A549 (cell line): Measurements from ENCODE around the gene STIM2. TPM values are rescaled to one million over a fixed set of nuclear protein-coding genes. Genes with fewer than 3 reads are reported as not detected.

Experiments
- ATAC-seq, 2 experiments: fragments of 200-7000 bp in 1 of 2; fragments of >200 bp in 1 of 2; cut with Nextera tagmentation in 1 of 2; cut with Tn5 transposase in 1 of 2; 3 replicates each; pipeline versions ENCODE4 v1.8.0 to v1.9.1; 2018 to 2020; ENCODE audit warnings: mild to moderate bottlenecking in 1 of 2, moderate library complexity in 1 of 2
- CTCF ChIA-PET: fragments of 300-600 bp; sonication (Branson Sonifier 250); formaldehyde crosslinking; extraction: SDS; loops from one replicate; lab custom pipeline; 2021; ENCODE audit warnings: antibody characterized with exemption, inconsistent platforms; lab: Yijun Ruan, JAX
- POLR2A ChIA-PET: fragments of 350-600 bp; formaldehyde crosslinking; extraction: SDS; loops from one replicate; lab custom pipeline; 2021; ENCODE audit warnings: antibody characterized with exemption, inconsistent platforms; lab: Yijun Ruan, JAX
- DNase-seq, 2 experiments: peaks; one replicate each; pipeline versions ENCODE4 v3.0.0 to v3.0.0-alpha.2; 2011 to 2016; ENCODE audit warnings: low read depth in 1 of 2, low spot score in 1 of 2
- FAIRE-seq: peaks from 2 replicates; lab custom pipeline; 2011; peaks lifted over from hg19 to GRCh38; lab: Jason Lieb, UNC
- H3K27ac ChIP-seq, 2 experiments: fragments of >200 bp; sonication (Bioruptor Twin); formaldehyde crosslinking; 3 replicates each; pipeline ENCODE4 v1.5.1; 2016 to 2017
- H3K4me1 ChIP-seq: fragments of >200 bp; sonication (Bioruptor Twin); formaldehyde crosslinking; 3 replicates; pipeline ENCODE4 v1.6.1; 2016
- H3K4me2 ChIP-seq: fragments of >200 bp; sonication (Bioruptor Twin); formaldehyde crosslinking; 3 replicates; pipeline ENCODE4 v1.6.1; 2016
- H3K4me3 ChIP-seq: fragments of >200 bp; sonication (Bioruptor Twin); formaldehyde crosslinking; 3 replicates; pipeline ENCODE4 v1.5.1; 2016
- H3K9me3 ChIP-seq: fragments of >200 bp; sonication (Bioruptor Twin); formaldehyde crosslinking; 3 replicates; pipeline ENCODE4 v1.6.1; 2016
- ATOH8 ChIP-seq: fragments of 250-450 bp; sonication (Bioruptor Pico); IDR thresholded peaks from 2 replicates; pipeline ENCODE4 v1.5.0; 2020; ENCODE audit warnings: low read depth, mild to moderate bottlenecking, moderate library complexity
- BHLHE40 ChIP-seq: IDR thresholded peaks from 2 replicates; pipeline ENCODE4 v1.6.1; 2012; ENCODE audit warnings: low read depth, low read length, inconsistent platforms
- CBX8 ChIP-seq: fragments of 200-600 bp; sonication (generic); IDR thresholded peaks from 2 replicates; pipeline ENCODE4 v1.6.1; 2016
- CTCF ChIP-seq: fragments of >200 bp; sonication (Bioruptor Twin); formaldehyde crosslinking; IDR thresholded peaks from 3 replicates; pipeline ENCODE4 v1.5.1; 2016
- E2F6 ChIP-seq: IDR thresholded peaks from 2 replicates; pipeline ENCODE4 v1.6.1; 2012; ENCODE audit warnings: low read depth, borderline replicate concordance
- EHF ChIP-seq: fragments of 250-450 bp; sonication (Bioruptor Pico); IDR thresholded peaks from 2 replicates; pipeline ENCODE4 v1.5.0; 2020; ENCODE audit warnings: mild to moderate bottlenecking
- ELK1 ChIP-seq: fragments of 150-350 bp; IDR thresholded peaks from 2 replicates; pipeline ENCODE4 v1.6.1; 2014; ENCODE audit warnings: low read depth, mild to moderate bottlenecking, low read length
- FOSB ChIP-seq: fragments of 250-450 bp; sonication (Bioruptor Pico); IDR thresholded peaks from 2 replicates; pipeline ENCODE4 v1.5.0; 2020; ENCODE audit warnings: mild to moderate bottlenecking, moderate library complexity
- FOXS1 ChIP-seq: fragments of 250-450 bp; sonication (Bioruptor Pico); IDR thresholded peaks from 2 replicates; pipeline ENCODE4 v1.5.0; 2020; ENCODE audit warnings: mild to moderate bottlenecking, moderate library complexity
- HDAC2 ChIP-seq: fragments of 200-600 bp; sonication (generic); IDR thresholded peaks from 2 replicates; pipeline ENCODE4 v1.6.1; 2016
- HES2 ChIP-seq: fragments of >200 bp; sonication (Bioruptor Twin); formaldehyde crosslinking; IDR thresholded peaks from 2 replicates; pipeline ENCODE4 v1.6.1; 2016
- HOXB13 ChIP-seq: fragments of 250-450 bp; sonication (Bioruptor Pico); IDR thresholded peaks from 2 replicates; pipeline ENCODE4 v1.5.0; 2020; ENCODE audit warnings: low read depth, mild to moderate bottlenecking, moderate library complexity
- JUNB ChIP-seq: fragments of >200 bp; sonication (Bioruptor Twin); formaldehyde crosslinking; IDR thresholded peaks from 2 replicates; pipeline ENCODE4 v1.6.1; 2016
- KDM1A ChIP-seq: fragments of 200-600 bp; sonication (generic); IDR thresholded peaks from 2 replicates; pipeline ENCODE4 v1.6.1; 2016; ENCODE audit warnings: low read depth, mild to moderate bottlenecking
- MAFK ChIP-seq: fragments of 450-650 bp; IDR thresholded peaks from 2 replicates; pipeline ENCODE4 v1.6.1; 2014; ENCODE audit not compliant: partially characterized antibody
- MAZ ChIP-seq: fragments of 150-350 bp; IDR thresholded peaks from 2 replicates; pipeline ENCODE4 v1.6.1; 2014; ENCODE audit warnings: antibody characterized with exemption, low read depth, low read length, borderline replicate concordance
- PBX3 ChIP-seq: IDR thresholded peaks from 2 replicates; pipeline ENCODE4 v1.6.1; 2012
- PHF8 ChIP-seq: fragments of 200-600 bp; sonication (generic); IDR thresholded peaks from 2 replicates; pipeline ENCODE4 v1.6.1; 2016; ENCODE audit warnings: low read depth, mild to moderate bottlenecking, antibody characterized with exemption, moderate library complexity, borderline replicate concordance
- POLR2AphosphoS2 ChIP-seq: conservative IDR thresholded peaks from 2 replicates; pipeline ENCODE4 v1.6.1; 2012; ENCODE audit warnings: low read length, improper control_type of control experiment, inconsistent platforms
- RAD21 ChIP-seq, 2 experiments: fragments of >200 bp in 1 of 2; sonication (Bioruptor Twin) in 1 of 2; formaldehyde crosslinking in 1 of 2; IDR thresholded peaks in 1 of 2; conservative IDR thresholded peaks in 1 of 2; 2 replicates in 1 of 2; 3 replicates in 1 of 2; pipeline ENCODE4 v1.6.1; 2012 to 2018; ENCODE audit warnings: inconsistent platforms in 1 of 2
- RNF2 ChIP-seq: fragments of 200-600 bp; sonication (generic); IDR thresholded peaks from 2 replicates; pipeline ENCODE4 v1.6.1; 2016; ENCODE audit warnings: low read depth, mild to moderate bottlenecking, antibody characterized with exemption, moderate library complexity, borderline replicate concordance
- SMC3 ChIP-seq: fragments of >200 bp; sonication (Bioruptor Twin); formaldehyde crosslinking; IDR thresholded peaks from 3 replicates; pipeline ENCODE4 v1.6.1; 2018; ENCODE audit warnings: inconsistent platforms
- SREBF2 ChIP-seq: fragments of 450-650 bp; IDR thresholded peaks from 2 replicates; pipeline ENCODE4 v1.6.1; 2014; ENCODE audit warnings: mild to moderate bottlenecking, moderate library complexity
- USF2 ChIP-seq: fragments of 450-650 bp; IDR thresholded peaks from 2 replicates; pipeline ENCODE4 v1.6.1; 2014; ENCODE audit warnings: antibody characterized with exemption
- ZNF302 ChIP-seq: fragments of 250-450 bp; sonication (Bioruptor Pico); IDR thresholded peaks from 2 replicates; pipeline ENCODE4 v1.9.0; 2021; ENCODE audit warnings: inconsistent platforms, mild to moderate bottlenecking, moderate library complexity
- WGBS: methylation state at CpG from one replicate; pipeline ENCODE4 v1.1.6; 2017; ENCODE audit errors: missing lambda C conversion rate; 5-methylcytosine and 5-hydroxymethylcytosine counted together
- polyA plus RNA-seq, 4 experiments: library from polyadenylated mRNA; depleted of rRNA in 3 of 4; stranded (reverse); fragments of >200 nt; fragmentation: RNase III in 1 of 4; extraction: RNeasy Plus Mini Kit Qiagen cat#74134 plus additional on column Dnase treatment in 1 of 4; gene quantifications; 2 replicates in 3 of 4; 3 replicates in 1 of 4; pipeline ENCODE4 v1.2.3, GENCODE V29; 2011 to 2017

STIM2 gene
- polyA plus RNA-seq, 2 of the 4 experiments (the other 2 are of a cell fraction), result 13.6 to 20.6 TPM

GRCh38 chr4:27046851-27047250 is 186.2 kb downstream of the STIM2 start:
- no peak for ATAC-seq
- no peak for DNase-seq
- WGBS, result 0% methylated on average over 1 of the region's 1 CpG
- POLR2A ChIA-PET, result no interaction called here
- Histone ChIP-seq H3K9me3 (no peaks in the 10 kb centered on the region), H3K4me3 (no peak overlapping the region), H3K4me1 (no peaks in the 10 kb centered on the region)
- no peak for FAIRE-seq
- CTCF ChIA-PET, result interaction anchor here (2.2 kb wide), 1 partner anchor 8 kb away, joined by 10 read pairs; no protein-coding TSS in a partner anchor
- TF ChIP-seq HDAC2 (no peak), ELK1 (no peak), ATOH8 (CRISPR knock-in tag) (no peak), HOXB13 (no peak), BHLHE40 (no peak), MAFK (no peak), FOSB (CRISPR knock-in tag) (no peak), CTCF (no peak), KDM1A (no peak), ZNF302 (no peak), EHF (CRISPR knock-in tag) (no peak), PHF8 (no peak), PBX3 (no peak), MAZ (no peak), JUNB (no peak), E2F6 (no peak)
- TF ChIP-seq, all 56 proteins: peak for 0
- no peak overlapping the region for H3K27ac ChIP-seq
- no peak overlapping the region for H3K4me2 ChIP-seq

- FAIRE-seq (no peak), ATAC-seq (no peak), DNase-seq (peak; percentile 4 to 53)
- Histone ChIP-seq H3K4me1 (no peaks in the 10 kb centered on the region), H3K4me3 (peak overlapping the region; percentile 28; the same call in 1 of the 3 replicates), H3K27ac (no peak overlapping the region), H3K4me2 (peak overlapping the region; percentile 75), H3K9me3 (no peaks in the 10 kb centered on the region)
- CTCF ChIA-PET, result interaction anchor here (0.5 to 2.2 kb wide), 12 partner anchors 8 to 271 kb away, joined by 3 to 10 read pairs (median 4); no protein-coding TSS in a partner anchor
- POLR2A ChIA-PET, result no interaction called here
- WGBS, result 4% methylated on average over 19 of the region's 19 CpGs
- TF ChIP-seq CTCF (peak; percentile 61), POLR2AphosphoS2 (no peak), RNF2 (peak; percentile 86; the same call in 1 of the 2 replicates), ELK1 (no peak), SREBF2 (no peak), USF2 (no peak), FOXS1 (CRISPR knock-in tag) (no peak), SMC3 (peak; percentile 28; the same call in 1 of the 3 replicates), CBX8 (peak; percentile 77), HES2 (no peak), RAD21 (conservative IDR thresholded peaks at IDR 0.05 in 1 of 2, IDR thresholded peaks at IDR 0.05 in 1 of 2) (peak; percentile 63 to 76)
These were observed 188.0 kb downstream of the STIM2 start for GRCh38 chr4:27048429-27049238.
